ENCODE results near the gene SHISA6. TPM values are rescaled to one million over a fixed set of nuclear protein-coding genes. Genes with fewer than 3 reads are reported as not detected.

Gene SHISA6
- total and polyA plus RNA-seq, 2 donors (not counting 1 experiment from before 2014, with no cell fraction given), result not detected

DNA sequence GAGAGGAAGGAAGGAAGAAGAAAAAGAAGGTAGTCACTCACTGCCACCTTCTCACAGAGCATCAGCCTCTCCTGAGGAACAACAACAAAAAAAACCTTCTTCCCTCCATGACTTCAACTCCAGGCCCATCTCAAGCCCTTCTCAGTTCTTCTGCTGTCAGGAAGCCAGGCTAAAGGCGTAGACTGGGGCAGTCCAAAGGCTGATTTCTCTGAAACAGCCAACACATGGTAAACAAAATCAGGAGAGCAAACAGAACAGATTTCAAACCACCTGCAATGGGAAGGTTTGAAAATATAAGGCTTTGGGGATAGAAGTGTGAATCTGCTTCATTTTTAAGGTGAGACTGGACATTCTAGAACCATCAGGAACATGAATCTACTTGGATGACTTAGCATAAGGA lies 200.0 kb downstream of the SHISA6 start:
- Histone ChIP-seq H3K4me1 (ENCODE audit: control insufficient read depth in 2 of 2, insufficient read depth in 2 of 2, low read length in 2 of 2) (no peaks in the 10 kb centered on the region), H3K27me3 (replicated peaks in 1 of 4; ENCODE audit: control extremely low read depth in 1 of 4, control insufficient read depth in 3 of 4, insufficient read depth in 4 of 4, low read length in 3 of 4) (no peaks in the 10 kb centered on the region), H3K27ac (ENCODE audit: low read length in 2 of 2) (no peak overlapping the region), H3K4me2 (replicated peaks; ENCODE audit: low read depth, low read length, poor library complexity, severe bottlenecking) (no peak overlapping the region), H3K9me3 (ENCODE audit: control extremely low read depth in 1 of 3, control insufficient read depth in 2 of 3, insufficient read depth in 1 of 3, low read length in 2 of 3) (no peaks in the 10 kb centered on the region), H3K79me2 (ENCODE audit: control insufficient read depth, insufficient read depth, low read length) (no peaks in the 10 kb centered on the region), H3K9ac (ENCODE audit: low read length) (no peak overlapping the region), H4K20me1 (ENCODE audit: control insufficient read depth, insufficient read depth, low read length, poor library complexity, severe bottlenecking) (no peaks in the 10 kb centered on the region), H2AFZ (ENCODE audit: insufficient read depth, low read depth, low read length, poor library complexity, severe bottlenecking) (no peak overlapping the region), H3K4me3 (ENCODE audit: control extremely low read depth in 1 of 5, extremely low read depth in 1 of 5, insufficient read depth in 1 of 5, low read depth in 2 of 5, low read length in 4 of 5) (no peak overlapping the region), H3K36me3 (replicated peaks in 1 of 2; ENCODE audit: control extremely low read depth in 1 of 2, control insufficient read depth in 1 of 2, extremely low read depth in 1 of 2, insufficient read depth in 2 of 2, low read length in 1 of 2) (no peaks in the 10 kb centered on the region)
- Mint-ChIP-seq H3K27me3 (no peaks in the 10 kb centered on the region), H3K4me3 (no peak overlapping the region), H3K9me3 (ENCODE audit: insufficient read depth) (peaks cover 8% of the 10 kb centered on the region), H3K27ac (no peak overlapping the region), H3K4me1 (no peaks in the 10 kb centered on the region)
- ATAC-seq (ENCODE audit: low read depth) (no peak), DNase-seq (no peak)
- intact Hi-C loops (cut with micrococcal nuclease), result no loop called here
- ChIA-PET POLR2A (no interaction called here), CTCF (no interaction called here)
- TF ChIP-seq, protein P1, sequence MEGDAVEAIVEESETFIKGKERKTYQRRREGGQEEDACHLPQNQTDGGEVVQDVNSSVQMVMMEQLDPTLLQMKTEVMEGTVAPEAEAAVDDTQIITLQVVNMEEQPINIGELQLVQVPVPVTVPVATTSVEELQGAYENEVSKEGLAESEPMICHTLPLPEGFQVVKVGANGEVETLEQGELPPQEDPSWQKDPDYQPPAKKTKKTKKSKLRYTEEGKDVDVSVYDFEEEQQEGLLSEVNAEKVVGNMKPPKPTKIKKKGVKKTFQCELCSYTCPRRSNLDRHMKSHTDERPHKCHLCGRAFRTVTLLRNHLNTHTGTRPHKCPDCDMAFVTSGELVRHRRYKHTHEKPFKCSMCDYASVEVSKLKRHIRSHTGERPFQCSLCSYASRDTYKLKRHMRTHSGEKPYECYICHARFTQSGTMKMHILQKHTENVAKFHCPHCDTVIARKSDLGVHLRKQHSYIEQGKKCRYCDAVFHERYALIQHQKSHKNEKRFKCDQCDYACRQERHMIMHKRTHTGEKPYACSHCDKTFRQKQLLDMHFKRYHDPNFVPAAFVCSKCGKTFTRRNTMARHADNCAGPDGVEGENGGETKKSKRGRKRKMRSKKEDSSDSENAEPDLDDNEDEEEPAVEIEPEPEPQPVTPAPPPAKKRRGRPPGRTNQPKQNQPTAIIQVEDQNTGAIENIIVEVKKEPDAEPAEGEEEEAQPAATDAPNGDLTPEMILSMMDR (IDR thresholded peaks at IDR 0.05), result no peak
- no peak for TF ChIP-seq EZH2 (IDR thresholded peaks at IDR 0.05; ENCODE audit: borderline replicate concordance, insufficient read depth, low read depth, low read length, poor library complexity, severe bottlenecking)
- no CpG with 5 or more reads among the region's 1 CpG for WGBS (ENCODE audit: insufficient coverage)

- no peak for DNase-seq
- H3K27me3 ChIP-seq (replicated peaks in 1 of 4; ENCODE audit: control extremely low read depth in 1 of 4, control insufficient read depth in 3 of 4, insufficient read depth in 4 of 4, low read length in 3 of 4), result no peaks in the 10 kb centered on the region
- H4K20me1 ChIP-seq (ENCODE audit: control insufficient read depth, insufficient read depth, low read length, poor library complexity, severe bottlenecking), result no peaks in the 10 kb centered on the region
- no peaks in the 10 kb centered on the region for H3K9me3 ChIP-seq (ENCODE audit: control extremely low read depth in 1 of 3, control insufficient read depth in 2 of 3, insufficient read depth in 1 of 3, low read length in 2 of 3)
- POLR2A ChIA-PET, result no interaction called here
- H3K27ac ChIP-seq (ENCODE audit: low read length in 2 of 2), result no peak overlapping the region
- TF ChIP-seq, protein P1 (IDR thresholded peaks at IDR 0.05), result no peak
- no peak for TF ChIP-seq EZH2 (IDR thresholded peaks at IDR 0.05; ENCODE audit: borderline replicate concordance, insufficient read depth, low read depth, low read length, poor library complexity, severe bottlenecking)
- intact Hi-C loops (cut with micrococcal nuclease), result no loop called here
- H3K27ac Mint-ChIP-seq, result no peak overlapping the region
- H3K36me3 ChIP-seq (replicated peaks in 1 of 2; ENCODE audit: control extremely low read depth in 1 of 2, control insufficient read depth in 1 of 2, extremely low read depth in 1 of 2, insufficient read depth in 2 of 2, low read length in 1 of 2), result no peaks in the 10 kb centered on the region
- H3K79me2 ChIP-seq (ENCODE audit: control insufficient read depth, insufficient read depth, low read length), result no peaks in the 10 kb centered on the region
- H3K4me1 Mint-ChIP-seq, result no peaks in the 10 kb centered on the region
- H3K4me3 Mint-ChIP-seq, result no peak overlapping the region
- H3K4me2 ChIP-seq (replicated peaks; ENCODE audit: low read depth, low read length, poor library complexity, severe bottlenecking), result no peak overlapping the region
- CTCF ChIA-PET, result no interaction called here
- no peaks in the 10 kb centered on the region for H3K27me3 Mint-ChIP-seq
- no peak for ATAC-seq (ENCODE audit: low read depth)
- H3K9me3 Mint-ChIP-seq (ENCODE audit: insufficient read depth), result peaks cover 6% of the 10 kb centered on the region
- no peaks in the 10 kb centered on the region for H3K4me1 ChIP-seq (ENCODE audit: control insufficient read depth in 2 of 2, insufficient read depth in 2 of 2, low read length in 2 of 2)
- no peak overlapping the region for H3K4me3 ChIP-seq (ENCODE audit: control extremely low read depth in 1 of 5, extremely low read depth in 1 of 5, insufficient read depth in 1 of 5, low read depth in 2 of 5, low read length in 4 of 5)
- 80% methylated on average over 1 of the region's 4 CpGs for WGBS (ENCODE audit: insufficient coverage)
- no peak overlapping the region for H2AFZ ChIP-seq (ENCODE audit: insufficient read depth, low read depth, low read length, poor library complexity, severe bottlenecking)
- H3K9ac ChIP-seq (ENCODE audit: low read length), result no peak overlapping the region
Observed at GRCh38 chr17:11446316-11446715, 205.3 kb downstream of the SHISA6 start.

Data from B cell (primary cell).